GM19035 (cell line): ENCODE results near the gene MYO3A.
"Not testable (repeated sequence)": the region's sequence is repeated elsewhere in the genome, so short reads cannot be mapped to it uniquely, and the experiment has no call there.

Experiments used
- ATAC-seq: cut with Tn5 transposase; IDR thresholded peaks from one replicate; pipeline ENCODE4 v1.9.1; 2021; ENCODE audit not compliant: unreplicated experiment

MYO3A gene

GRCh38 chr10:26067680-26068079 is 133.7 kb downstream of the MYO3A start:
- no peak for ATAC-seq

- ATAC-seq, result not testable (repeated sequence)
These were observed 146.9 kb downstream of the MYO3A start for GRCh38 chr10:26080971-26081370.

GRCh38 chr10:26081459-26081858 is 147.4 kb downstream of the MYO3A start:
- ATAC-seq, result no peak

GRCh38 chr10:26085549-26085948 is 151.5 kb downstream of the MYO3A start:
- ATAC-seq, result no peak

GRCh38 chr10:26087666-26088065 is 153.6 kb downstream of the MYO3A start:
- no peak for ATAC-seq

GRCh38 chr10:26090026-26090425 is 156.0 kb downstream of the MYO3A start:
- ATAC-seq, result no peak

- ATAC-seq, result no peak
These were observed 156.7 kb downstream of the MYO3A start for GRCh38 chr10:26090762-26091161.

- no peak for ATAC-seq
These were observed 159.2 kb downstream of the MYO3A start for GRCh38 chr10:26093229-26093628.

- no peak for ATAC-seq
These were observed 161.8 kb downstream of the MYO3A start for GRCh38 chr10:26095781-26096180.

- not testable (repeated sequence) for ATAC-seq
These were observed 163.5 kb downstream of the MYO3A start for GRCh38 chr10:26097549-26097948.

- ATAC-seq, result no peak
These were observed 178.5 kb downstream of the MYO3A start for GRCh38 chr10:26112532-26112931.

GRCh38 chr10:26138613-26139012 is 204.6 kb downstream of the MYO3A start:
- no peak for ATAC-seq

GRCh38 chr10:26156019-26156418 is 222.0 kb downstream of the MYO3A start:
- no peak for ATAC-seq

- no peak for ATAC-seq
These were observed 223.7 kb downstream of the MYO3A start for GRCh38 chr10:26157734-26158133.

- no peak for ATAC-seq
These were observed 235.4 kb downstream of the MYO3A start for GRCh38 chr10:26169466-26169865.

- no peak for ATAC-seq
These were observed 238.1 kb downstream of the MYO3A start for GRCh38 chr10:26172131-26172530.

GRCh38 chr10:26173837-26174236 is 239.8 kb downstream of the MYO3A start:
- ATAC-seq, result no peak

GRCh38 chr10:26177341-26177740 is 243.3 kb downstream of the MYO3A start:
- ATAC-seq, result no peak

GRCh38 chr10:26194275-26194674 is 260.2 kb downstream of the MYO3A start:
- no peak for ATAC-seq

GRCh38 chr10:26197248-26197647 is 263.2 kb downstream of the MYO3A start:
- no peak for ATAC-seq

GRCh38 chr10:26198119-26198518 is 264.1 kb downstream of the MYO3A start:
- no peak for ATAC-seq

- ATAC-seq, result no peak
These were observed 265.8 kb downstream of the MYO3A start for GRCh38 chr10:26199841-26200240.

- no peak for ATAC-seq
These were observed 271.2 kb downstream of the MYO3A start for GRCh38 chr10:26205223-26205622.
